Transverse colon (tissue), 4 donors: Measurements from ENCODE around the gene OR52I1. TPM values are rescaled to one million over a fixed set of nuclear protein-coding genes. Genes with fewer than 3 reads are reported as not detected.

Source experiments
- DNase-seq: peaks from one replicate; pipeline ENCODE4 v3.0.0-alpha.2; 2019
- H3K27ac ChIP-seq, 4 donors: fragments of 200-600 bp; sonication (generic); 2 replicates each; pipeline ENCODE4 v1.5.1; 2016 to 2018; ENCODE audit warnings: inconsistent platforms in 4 of 4
- H3K27me3 ChIP-seq: fragments of 200-600 bp; sonication (generic); 2 replicates; pipeline ENCODE4 v1.5.1; 2017; ENCODE audit warnings: inconsistent platforms
- H3K36me3 ChIP-seq, 4 donors: fragments of 200-600 bp; sonication (generic); 2 replicates each; pipeline ENCODE4 v1.5.1; 2017 to 2019; ENCODE audit warnings: inconsistent platforms in 4 of 4
- H3K4me1 ChIP-seq, 4 donors: fragments of 200-600 bp; sonication (generic); 2 replicates each; pipeline ENCODE4 v1.5.1; 2017 to 2020; ENCODE audit warnings: inconsistent platforms in 4 of 4
- H3K4me3 ChIP-seq, 4 donors: fragments of 200-600 bp; sonication (generic); 1 replicate in 1 of 4; 2 replicates in 3 of 4; pipeline versions ENCODE4 v1.5.1 to v1.6.1; 2017 to 2019; ENCODE audit warnings: inconsistent platforms in 4 of 4
- H3K9me3 ChIP-seq, 2 donors: fragments of 200-600 bp; sonication (generic); 2 replicates each; pipeline ENCODE4 v1.5.1; 2017 to 2019; ENCODE audit warnings: inconsistent platforms in 2 of 2
- POLR2A ChIP-seq: fragments of 450-650 bp; IDR thresholded peaks from one replicate; pipeline ENCODE4 v1.6.1; 2016; ENCODE audit warnings: antibody characterized with exemption, mild to moderate bottlenecking, moderate library complexity
- POLR2AphosphoS5 ChIP-seq, 3 donors: sonication (generic); formaldehyde crosslinking; IDR thresholded peaks; one replicate each; pipeline ENCODE4 v1.6.1; 2016; ENCODE audit warnings: antibody characterized with exemption in 3 of 3
- WGBS, 2 donors: methylation state at CpG; one replicate each; pipeline ENCODE4 v1.1.5; 2018; ENCODE audit warnings: low coverage in 1 of 2; 5-methylcytosine and 5-hydroxymethylcytosine counted together
- in situ Hi-C, 4 donors: fragments of 200-750 bp; cut with MboI; loops; one replicate each; pipeline versions ENCODE4 v1.15.0 to v1.15.1; 2017; ENCODE audit warnings: low sequenced_read_pairs in 3 of 4, low pct_ligation_motif_present in 1 of 4, low pct_unique_long_range_greater_than_20kb in 1 of 4
- intact Hi-C: fragments of 100-400 bp; cut with DNase I; formaldehyde crosslinking; loops from one replicate; pipeline ENCODE4 v1.15.1; 2023; ENCODE audit warnings: low total_unique reads
- total RNA-seq, 4 donors: library from RNA; depleted of rRNA; stranded (reverse); fragments of >200 nt; gene quantifications; one replicate each; pipeline ENCODE4 v1.1.0, GENCODE V29; 2016

Gene OR52I1
- total RNA-seq, 4 donors from 2014 or later = not detected

- H3K9me3 ChIP-seq = no peaks in the 10 kb centered on the region
- no peaks in the 10 kb centered on the region for H3K27me3 ChIP-seq
- no peak for TF ChIP-seq POLR2AphosphoS5 (IDR thresholded peaks at IDR 0.05)
- TF ChIP-seq POLR2A = no peak
- no peak for DNase-seq
- no peaks in the 10 kb centered on the region for H3K4me1 ChIP-seq
- 71% methylated on average over 4 of the region's 4 CpGs; no CpG with 5 or more reads in 1 of the 2 donors for WGBS, 2 donors
- H3K27ac ChIP-seq = peak overlapping the region in 1 of 4 donors; percentile 12
- intact Hi-C loops = no loop called here
- H3K4me3 ChIP-seq = no peak overlapping the region
- no peaks in the 10 kb centered on the region for H3K36me3 ChIP-seq
- in situ Hi-C loops = loop anchor here (25.0 kb wide), 2 partner anchors 193 to 368 kb away; partner anchors contain the start of gene OR51S1 (in 1 of the 4)
Observed at GRCh38 chr11:4644233-4644632, 50.4 kb downstream of the OR52I1 start.

Other genes starting within 250 kb of the OR52I1 start
- not detected for gene OR52B4, start 225.7 kb upstream of the OR52I1 start, total RNA-seq
- 10 to 100 TPM; 23.6 to 40.4 (median 24.8) TPM for gene TRIM21, start 200.3 kb upstream of the OR52I1 start, total RNA-seq
- gene OR52K2, start 144.7 kb upstream of the OR52I1 start, total RNA-seq = not detected
- not detected for gene OR52K1, start 111.4 kb upstream of the OR52I1 start, total RNA-seq
- not detected for gene OR52M1, start 48.8 kb upstream of the OR52I1 start, total RNA-seq
- not detected for gene OR52I2, start 12.3 kb upstream of the OR52I1 start, total RNA-seq
- 10 to 100 TPM; 12.1 to 30.2 (median 19.9) TPM for gene TRIM68, start 14.2 kb downstream of the OR52I1 start, total RNA-seq
- gene OR51D1, start 43.4 kb downstream of the OR52I1 start, total RNA-seq = not detected
- under 1 TPM in 2 of 4 donors, not detected in 2; 0.16 to 0.27 TPM for gene OR51E1, start 49.9 kb downstream of the OR52I1 start, total RNA-seq
- 10 to 100 TPM in 1 of 4 donors, 1 to 10 TPM in 2, under 1 TPM in 1; 0.37 to 10.3 (median 2.0) TPM for gene OR51E2, start 103.8 kb downstream of the OR52I1 start, total RNA-seq
- gene MMP26, start 110.7 kb downstream of the OR52I1 start, total RNA-seq = not detected
- gene OR51F1, start 175.9 kb downstream of the OR52I1 start, total RNA-seq = not detected
- gene OR52R1, start 210.3 kb downstream of the OR52I1 start, total RNA-seq = not detected
- gene OR51F2, start 227.3 kb downstream of the OR52I1 start, total RNA-seq = not detected